HG03342 (cell line): ENCODE data around the gene ACSS2.

ENCODE experiments used
- ATAC-seq: cut with Tn5 transposase; IDR thresholded peaks from one replicate; pipeline ENCODE4 v1.9.1; 2021; ENCODE audit warnings: mild to moderate bottlenecking, moderate library complexity; ENCODE audit not compliant: unreplicated experiment

Gene ACSS2

DNA sequence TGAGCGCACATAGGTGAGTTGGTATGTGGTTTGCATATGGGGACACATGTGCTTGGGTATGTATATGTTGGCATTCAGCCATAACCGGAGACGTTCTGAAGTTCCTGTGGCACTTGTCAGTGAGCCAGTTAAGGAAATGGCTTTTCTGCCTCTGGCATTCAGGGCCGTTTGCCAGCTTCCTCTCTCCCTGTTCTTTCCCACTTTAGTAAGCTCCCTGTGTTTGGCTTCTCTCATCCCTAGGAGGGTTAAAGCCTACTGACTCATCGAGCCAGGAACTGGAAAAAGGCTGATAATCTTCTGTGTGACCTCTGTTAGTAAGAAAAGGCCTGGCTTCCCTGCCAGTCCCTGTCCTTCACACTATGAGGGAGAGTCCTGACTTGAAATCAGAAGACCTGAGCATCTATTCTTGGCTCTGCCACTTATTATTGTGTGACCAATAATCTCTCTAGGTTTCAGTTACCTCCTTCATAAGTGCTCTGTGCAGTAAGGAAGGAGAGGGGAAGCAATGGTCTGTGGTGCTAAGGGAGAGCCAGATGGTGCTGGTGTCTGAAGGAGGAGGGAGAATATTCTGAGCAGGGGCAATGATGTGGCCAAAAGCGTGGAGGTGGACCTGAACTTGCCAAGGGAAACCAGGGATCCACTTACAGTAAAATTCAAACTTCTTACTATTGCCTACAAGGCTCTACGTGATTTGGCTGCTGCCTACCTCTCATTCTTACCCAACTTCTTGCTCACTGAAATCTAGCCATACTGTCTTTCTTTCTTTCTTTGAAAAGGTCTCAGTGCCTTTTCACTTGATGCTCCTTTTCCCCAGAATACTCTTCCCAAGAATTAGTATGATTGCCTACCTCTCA is 31.4 kb downstream of the ACSS2 start:
- ATAC-seq, result no peak

- no peak for ATAC-seq
Observed at GRCh38 chr20:34915131-34915530, 38.7 kb downstream of the ACSS2 start.

DNA sequence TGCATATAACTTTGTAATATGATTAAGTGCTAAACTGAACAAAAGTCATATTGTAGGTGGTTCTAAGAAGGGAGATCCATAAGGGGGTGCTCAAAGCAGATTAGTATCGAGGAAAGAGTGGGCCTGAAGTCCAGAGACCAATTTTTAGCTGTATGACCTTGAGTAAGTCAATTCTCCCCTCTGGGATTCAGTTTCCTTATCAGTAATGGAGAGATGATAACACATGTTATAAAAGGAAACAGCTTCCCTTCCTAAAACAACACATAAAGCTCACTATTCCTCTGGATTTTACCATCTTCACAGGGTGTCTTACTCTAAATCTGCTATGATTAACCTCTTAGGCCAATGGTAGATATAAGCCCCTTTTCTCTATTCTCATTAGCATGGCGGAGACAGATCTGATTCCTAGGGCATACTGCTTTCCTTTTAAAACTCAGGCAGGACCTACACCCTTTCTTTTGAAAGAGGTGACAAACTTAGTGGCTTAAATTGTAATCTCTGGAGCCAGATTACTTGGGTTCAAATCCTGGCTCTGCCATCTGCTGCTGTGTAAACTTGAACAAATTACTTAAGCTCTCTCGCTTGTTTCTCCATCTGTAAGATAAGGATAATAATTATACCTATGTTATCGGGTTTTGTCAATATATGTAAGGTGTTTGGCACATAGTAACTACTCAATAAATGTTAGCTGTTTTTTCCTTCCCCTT is 39.5 kb downstream of the ACSS2 start:
- ATAC-seq, result no peak

DNA sequence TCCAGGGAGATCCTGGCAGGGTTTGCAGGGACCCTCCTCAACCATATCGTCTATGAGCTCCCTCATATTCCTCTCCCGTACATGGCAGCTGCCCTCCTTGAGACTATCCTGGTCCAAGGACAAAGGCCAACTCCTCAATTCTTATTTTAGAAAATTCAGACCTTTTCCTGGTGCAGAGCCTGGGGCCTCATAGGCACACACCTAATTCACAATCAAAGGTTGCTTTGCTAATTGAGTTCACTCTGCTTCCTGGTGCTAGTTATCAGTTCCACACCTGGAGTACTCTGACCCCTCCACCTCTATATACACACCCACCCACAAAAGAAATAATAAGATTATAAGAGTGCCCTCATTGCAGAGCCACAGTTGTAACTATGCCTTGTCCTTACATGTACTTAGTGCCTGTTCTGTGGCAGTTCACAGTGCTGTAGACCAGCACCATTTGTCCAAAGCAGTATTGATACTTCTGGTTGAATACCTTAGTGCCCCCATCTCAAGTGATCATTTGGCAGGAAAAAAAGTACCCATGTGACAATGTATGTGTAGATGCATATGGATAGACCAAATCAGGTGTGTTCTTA is 40.5 kb downstream of the ACSS2 start:
- ATAC-seq, result no peak

GRCh38 chr20:34920055-34920454 is 43.6 kb downstream of the ACSS2 start:
- no peak for ATAC-seq

DNA sequence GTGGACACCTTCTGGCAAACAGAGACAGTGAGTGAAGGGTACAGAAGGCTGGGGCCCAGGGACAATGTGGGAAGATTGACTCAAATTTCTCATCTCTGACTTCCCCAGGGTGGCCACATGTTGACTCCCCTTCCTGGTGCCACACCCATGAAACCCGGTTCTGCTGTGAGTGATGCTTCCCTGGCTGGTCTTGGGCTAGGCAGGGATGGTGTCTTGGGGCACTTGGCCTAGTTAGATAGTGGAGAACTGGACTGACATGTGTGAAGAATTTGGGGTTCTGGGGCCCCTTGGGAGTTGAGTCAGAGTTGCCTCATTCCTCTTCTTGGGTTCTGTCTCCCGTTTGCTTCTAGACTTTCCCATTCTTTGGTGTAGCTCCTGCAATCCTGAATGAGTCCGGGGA is 45.0 kb downstream of the ACSS2 start:
- ATAC-seq, result no peak

DNA sequence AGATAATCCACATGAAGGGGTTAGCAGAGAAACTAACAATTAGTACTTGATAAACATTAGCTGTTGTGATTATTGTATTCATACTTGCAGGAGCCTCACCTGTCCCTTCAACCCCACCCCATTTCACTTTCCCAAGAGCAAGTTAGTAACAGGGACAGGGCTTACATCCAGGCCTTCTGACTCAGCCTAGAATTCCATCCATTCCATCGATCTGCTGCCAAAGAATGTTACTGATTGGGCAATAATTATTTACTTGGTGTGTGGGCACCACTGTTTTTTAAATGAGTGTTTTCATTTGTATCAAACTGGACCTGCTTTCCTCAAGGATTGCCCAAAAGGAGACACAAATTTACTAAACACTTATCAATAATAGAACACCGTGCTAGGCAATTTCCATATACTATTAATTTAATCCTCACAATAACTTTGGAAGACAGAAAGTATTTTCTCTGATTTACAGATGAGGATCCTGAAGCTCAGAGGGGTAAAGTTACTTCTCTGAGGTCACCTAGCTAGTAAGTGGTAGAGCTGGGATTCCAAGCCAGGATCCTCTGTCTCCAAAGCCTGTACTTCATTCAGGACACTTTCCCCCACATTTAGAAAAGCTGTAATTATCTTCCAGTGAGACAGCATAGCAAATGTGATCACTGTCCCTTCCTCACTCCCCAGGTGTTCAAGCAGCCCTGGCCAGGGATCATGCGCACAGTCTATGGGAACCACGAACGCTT is 46.4 kb downstream of the ACSS2 start:
- no peak for ATAC-seq

GRCh38 chr20:34923414-34923813 is 47.0 kb downstream of the ACSS2 start:
- no peak for ATAC-seq

GRCh38 chr20:34925341-34925740 is 48.9 kb downstream of the ACSS2 start:
- no peak for ATAC-seq

DNA sequence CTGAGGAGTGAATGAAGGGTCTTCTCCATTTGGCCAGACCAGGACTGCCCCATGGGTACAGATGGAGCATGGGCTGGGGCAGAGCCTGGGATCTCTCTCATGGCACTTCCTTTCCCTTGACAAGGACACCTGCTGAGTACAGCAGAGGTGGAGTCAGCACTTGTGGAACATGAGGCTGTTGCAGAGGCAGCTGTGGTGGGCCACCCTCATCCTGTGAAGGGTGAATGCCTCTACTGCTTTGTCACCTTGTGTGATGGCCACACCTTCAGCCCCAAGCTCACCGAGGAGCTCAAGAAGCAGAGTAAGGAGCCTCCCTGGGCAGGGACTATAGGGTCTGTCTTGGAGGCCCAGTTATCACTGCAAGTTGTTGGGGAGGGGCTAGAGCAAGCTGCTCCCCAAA is 49.6 kb downstream of the ACSS2 start:
- no peak for ATAC-seq

GRCh38 chr20:34926581-34926980 is 50.2 kb downstream of the ACSS2 start:
- no peak for ATAC-seq

GRCh38 chr20:34927736-34928135 is 51.3 kb downstream of the ACSS2 start:
- no peak for ATAC-seq

DNA sequence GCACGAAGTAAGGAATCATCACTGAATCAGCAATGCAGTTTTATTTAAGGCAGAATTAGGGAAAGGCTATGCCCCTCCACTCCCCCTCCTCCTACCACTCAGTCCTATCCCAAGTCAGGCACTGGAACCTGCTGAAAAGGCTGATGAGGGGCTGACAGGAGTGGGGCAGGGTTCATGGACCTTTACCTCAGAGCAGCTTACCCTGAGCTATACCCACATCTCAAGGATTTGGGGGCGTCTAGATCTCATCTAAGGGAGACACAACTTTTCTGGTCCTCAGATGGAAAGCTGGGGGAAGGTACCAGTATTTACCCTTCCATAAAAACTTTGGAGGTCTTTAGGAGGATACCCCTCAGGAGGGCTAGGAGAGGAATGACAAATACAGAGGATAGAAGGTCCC is 52.0 kb downstream of the ACSS2 start:
- no peak for ATAC-seq

GRCh38 chr20:34931771-34932170 is 55.4 kb downstream of the ACSS2 start:
- no peak for ATAC-seq

DNA sequence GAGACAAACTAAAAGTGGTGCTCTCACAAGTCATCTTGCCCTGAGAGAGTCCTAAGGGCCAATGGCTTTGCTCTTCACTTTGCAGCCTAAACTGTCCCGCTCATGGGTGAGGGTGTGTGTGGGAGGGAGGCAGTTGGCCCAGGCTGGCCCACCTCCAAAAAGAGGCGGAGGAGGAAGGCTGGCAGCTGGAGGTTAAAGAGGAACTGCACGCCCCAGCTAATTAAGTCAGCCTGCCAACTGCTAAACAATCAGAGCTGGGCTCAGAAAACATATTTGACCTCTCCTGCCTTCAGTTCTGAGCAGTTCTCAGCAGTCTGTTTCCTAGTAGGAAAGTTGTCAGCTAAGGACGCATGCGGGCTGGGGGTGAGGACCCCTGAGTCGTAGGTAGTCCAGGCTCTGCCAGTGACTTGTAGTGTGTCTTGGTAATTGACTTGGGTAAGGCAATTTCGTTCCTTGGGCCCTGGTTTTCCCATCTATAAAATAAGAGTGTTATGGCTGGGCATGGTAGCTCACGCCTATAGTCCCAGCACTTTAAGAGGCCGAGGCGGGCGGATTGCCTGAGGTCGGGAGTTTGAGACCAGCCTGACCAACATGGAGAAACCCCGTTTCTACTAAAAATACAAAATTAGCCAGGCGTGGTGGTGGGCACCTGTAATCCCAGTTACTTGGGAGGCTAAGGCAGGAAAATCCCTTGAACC is 62.2 kb downstream of the ACSS2 start:
- ATAC-seq, result no peak

- no peak for ATAC-seq
Observed at GRCh38 chr20:34940081-34940481, 63.7 kb downstream of the ACSS2 start.

- ATAC-seq, result no peak
Observed at GRCh38 chr20:34941226-34941625, 64.8 kb downstream of the ACSS2 start.

DNA sequence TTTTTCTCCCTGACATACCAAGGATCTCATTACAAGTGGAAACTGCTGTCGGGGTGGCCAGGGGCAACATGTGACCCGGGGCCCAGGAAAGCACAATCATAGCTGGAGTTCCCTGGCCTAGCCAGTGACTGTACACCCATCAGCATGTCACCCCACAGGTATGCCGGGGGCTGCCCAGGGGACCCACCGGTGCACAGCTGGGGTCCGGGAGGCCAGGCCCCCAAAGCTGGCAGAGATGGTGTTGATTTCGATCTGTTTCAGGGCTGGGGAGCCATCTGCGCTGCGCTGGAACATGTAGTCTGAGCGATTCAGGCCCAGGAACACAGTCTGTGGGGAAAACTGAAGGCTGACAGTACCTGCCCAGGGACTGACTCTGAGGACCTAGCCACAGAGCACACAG is 65.9 kb downstream of the ACSS2 start:
- ATAC-seq, result no peak

DNA sequence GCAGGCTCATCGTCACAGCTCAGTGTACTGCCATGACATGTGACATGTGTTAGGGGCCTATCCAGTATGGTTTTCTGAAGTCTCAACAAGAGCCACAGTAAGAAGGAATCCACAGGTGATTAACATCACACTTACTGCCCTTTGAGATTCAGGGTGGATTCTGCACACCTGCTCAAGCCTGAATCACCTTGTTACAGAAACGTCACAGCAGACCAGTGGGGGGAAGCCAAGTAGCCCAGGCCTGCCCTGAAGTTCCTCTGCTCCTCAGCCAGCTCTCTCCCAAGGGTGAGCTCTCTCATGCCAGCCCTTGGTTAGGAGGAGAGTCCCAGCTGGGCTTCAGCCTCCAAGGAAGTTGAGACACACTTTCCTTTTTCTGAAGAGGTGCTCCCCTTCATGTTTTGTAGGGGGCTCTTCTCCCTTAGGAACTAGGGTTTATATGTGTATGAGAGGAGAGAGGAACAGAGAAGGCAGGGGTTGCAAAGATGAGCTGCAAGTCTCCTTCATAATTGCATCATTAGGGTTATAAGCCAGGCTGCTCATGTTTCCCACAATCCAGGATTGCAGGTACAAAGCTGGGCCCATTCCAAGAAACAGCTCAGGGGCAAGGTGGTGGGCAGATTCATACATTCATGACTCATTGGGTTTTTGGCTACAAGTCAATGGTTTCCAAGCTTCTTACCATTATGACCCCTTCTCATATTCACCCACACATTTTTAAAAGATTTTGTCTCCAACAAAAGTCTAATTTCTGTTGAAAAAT is 67.6 kb downstream of the ACSS2 start:
- ATAC-seq, result no peak
